WERI-Rb-1 (cell line): ENCODE results near the gene KAZN.
"Not testable (repeated sequence)": the region's sequence is repeated elsewhere in the genome, so short reads cannot be mapped to it uniquely, and the experiment has no call there.

Experiments used
- DNase-seq: peaks from one replicate; pipeline ENCODE4 v3.0.0-alpha.2; 2020
- H3K27ac ChIP-seq: fragments of 250-450 bp; sonication (Bioruptor Pico); 2 replicates; pipeline ENCODE4 v1.5.1; 2020; ENCODE audit warnings: mild to moderate bottlenecking, moderate library complexity
- H3K27me3 ChIP-seq: fragments of 250-450 bp; sonication (Bioruptor Pico); 2 replicates; pipeline ENCODE4 v1.5.1; 2021; ENCODE audit warnings: mild to moderate bottlenecking, low read depth, moderate library complexity; ENCODE audit not compliant: insufficient read depth, severe bottlenecking
- H3K36me3 ChIP-seq: fragments of 250-450 bp; sonication (Bioruptor Pico); 2 replicates; pipeline ENCODE4 v1.5.1; 2020; ENCODE audit warnings: mild to moderate bottlenecking, moderate library complexity
- H3K4me3 ChIP-seq: 2 replicates; pipeline ENCODE4 v1.5.1; 2011; ENCODE audit warnings: low read depth, mild to moderate bottlenecking, control low read depth, low read length
- H3K9me3 ChIP-seq: fragments of 250-450 bp; sonication (Bioruptor Pico); 2 replicates; pipeline ENCODE4 v1.5.1; 2021; ENCODE audit warnings: mild to moderate bottlenecking, moderate library complexity; ENCODE audit not compliant: severe bottlenecking
- TF ChIP-seq, protein P1 (sequence below): IDR thresholded peaks from 2 replicates; pipeline ENCODE4 v1.5.1; 2011; ENCODE audit warnings: low read depth, mild to moderate bottlenecking, control low read depth, inconsistent platforms, low read length

Gene KAZN

DNA sequence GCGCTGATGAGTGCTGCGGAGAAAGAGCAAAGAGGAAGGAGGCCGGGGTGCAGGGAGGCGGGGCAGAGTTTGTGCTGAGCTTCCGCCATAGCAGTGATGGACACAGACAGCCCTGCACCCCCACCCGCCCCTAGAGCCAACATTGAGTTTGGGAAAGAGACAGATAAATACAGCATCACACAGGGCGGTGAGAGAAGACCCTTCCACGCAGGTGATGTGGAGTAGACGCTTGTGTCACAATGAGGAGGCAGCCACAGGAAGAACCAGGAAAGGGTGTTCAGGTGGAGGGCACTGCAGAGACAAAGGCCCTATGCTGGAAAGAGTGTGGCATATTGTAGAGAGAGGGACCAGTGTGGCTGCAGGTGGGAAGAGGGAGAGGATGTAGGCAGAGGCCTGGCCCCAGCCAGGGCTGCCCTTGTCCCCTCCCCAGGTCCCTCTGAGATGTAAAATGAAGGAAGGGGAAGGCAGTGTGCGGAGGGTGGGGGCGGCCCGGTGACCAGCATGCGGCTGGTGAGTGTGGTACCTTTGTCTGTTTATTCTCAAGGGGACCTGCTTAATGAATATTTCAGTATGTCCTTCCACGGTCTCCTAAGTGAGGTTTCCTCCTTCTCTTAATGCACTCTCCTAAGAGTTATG lies 360.7 kb downstream of the KAZN start:
- no peak for DNase-seq
- H3K27ac ChIP-seq = no peak overlapping the region
- H3K36me3 ChIP-seq = no peaks in the 10 kb centered on the region
- peaks cover 4% of the 10 kb centered on the region for H3K9me3 ChIP-seq
- no peak overlapping the region for H3K4me3 ChIP-seq
- TF ChIP-seq, protein P1, sequence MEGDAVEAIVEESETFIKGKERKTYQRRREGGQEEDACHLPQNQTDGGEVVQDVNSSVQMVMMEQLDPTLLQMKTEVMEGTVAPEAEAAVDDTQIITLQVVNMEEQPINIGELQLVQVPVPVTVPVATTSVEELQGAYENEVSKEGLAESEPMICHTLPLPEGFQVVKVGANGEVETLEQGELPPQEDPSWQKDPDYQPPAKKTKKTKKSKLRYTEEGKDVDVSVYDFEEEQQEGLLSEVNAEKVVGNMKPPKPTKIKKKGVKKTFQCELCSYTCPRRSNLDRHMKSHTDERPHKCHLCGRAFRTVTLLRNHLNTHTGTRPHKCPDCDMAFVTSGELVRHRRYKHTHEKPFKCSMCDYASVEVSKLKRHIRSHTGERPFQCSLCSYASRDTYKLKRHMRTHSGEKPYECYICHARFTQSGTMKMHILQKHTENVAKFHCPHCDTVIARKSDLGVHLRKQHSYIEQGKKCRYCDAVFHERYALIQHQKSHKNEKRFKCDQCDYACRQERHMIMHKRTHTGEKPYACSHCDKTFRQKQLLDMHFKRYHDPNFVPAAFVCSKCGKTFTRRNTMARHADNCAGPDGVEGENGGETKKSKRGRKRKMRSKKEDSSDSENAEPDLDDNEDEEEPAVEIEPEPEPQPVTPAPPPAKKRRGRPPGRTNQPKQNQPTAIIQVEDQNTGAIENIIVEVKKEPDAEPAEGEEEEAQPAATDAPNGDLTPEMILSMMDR = no peak
- H3K27me3 ChIP-seq = no peaks in the 10 kb centered on the region

DNA sequence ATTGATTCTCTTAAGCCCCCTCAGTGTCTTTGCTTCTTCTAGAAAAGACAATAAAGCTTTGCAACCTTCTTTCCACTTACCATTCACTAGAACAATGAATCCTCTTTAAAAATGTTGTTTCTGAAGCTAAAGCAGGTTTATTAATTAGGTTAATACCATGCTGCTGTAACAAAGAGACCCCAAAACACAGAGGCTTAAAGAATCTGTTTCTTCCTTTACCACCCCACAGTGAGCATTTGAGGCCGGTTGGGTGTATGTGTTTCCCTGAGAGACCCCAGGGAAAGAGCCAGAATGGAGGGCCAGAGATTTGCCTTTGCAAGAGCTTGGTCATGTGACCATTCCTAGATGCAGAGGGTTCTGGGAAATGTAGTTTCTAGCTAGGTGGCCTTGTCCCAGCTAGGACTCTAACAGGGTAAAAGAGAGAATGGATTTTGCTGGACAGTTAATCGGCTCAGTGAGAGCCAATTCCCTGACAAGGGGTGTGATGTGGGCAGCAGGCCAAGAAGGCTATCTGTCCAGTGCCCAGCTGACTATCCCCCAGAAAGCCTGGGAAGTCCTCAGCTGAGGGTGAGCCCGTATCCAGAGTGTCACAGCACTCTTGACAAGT lies 363.3 kb downstream of the KAZN start:
- Histone ChIP-seq H3K27me3 (no peaks in the 10 kb centered on the region), H3K9me3 (peaks cover 4% of the 10 kb centered on the region), H3K27ac (no peak overlapping the region), H3K4me3 (no peak overlapping the region), H3K36me3 (no peaks in the 10 kb centered on the region)
- TF ChIP-seq, protein P1 = no peak
- peak; percentile 42 for DNase-seq

DNA sequence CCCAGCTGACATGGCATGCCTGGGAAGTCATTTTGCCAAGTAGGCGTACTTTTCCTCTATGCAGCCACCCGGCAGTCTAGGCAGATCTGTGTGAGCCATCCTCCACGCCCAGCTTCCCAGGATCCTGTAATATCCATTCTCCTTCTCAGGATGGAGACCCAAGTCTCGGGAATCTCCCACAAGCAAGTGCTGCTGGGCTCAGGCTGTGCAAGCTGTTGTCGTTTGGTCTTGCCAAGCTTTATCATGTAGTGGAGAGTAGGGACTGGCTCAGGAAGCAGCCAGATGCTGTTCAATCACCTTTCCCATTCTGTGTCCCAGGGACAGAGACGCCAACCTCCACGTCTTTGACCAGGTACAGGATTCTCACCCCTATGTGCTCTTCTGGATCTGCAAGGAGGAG lies 363.9 kb downstream of the KAZN start:
- TF ChIP-seq, protein P1 = no peak
- Histone ChIP-seq H3K36me3 (no peaks in the 10 kb centered on the region), H3K4me3 (no peak overlapping the region), H3K9me3 (peaks cover 4% of the 10 kb centered on the region), H3K27ac (no peak overlapping the region), H3K27me3 (no peaks in the 10 kb centered on the region)
- no peak for DNase-seq

DNA sequence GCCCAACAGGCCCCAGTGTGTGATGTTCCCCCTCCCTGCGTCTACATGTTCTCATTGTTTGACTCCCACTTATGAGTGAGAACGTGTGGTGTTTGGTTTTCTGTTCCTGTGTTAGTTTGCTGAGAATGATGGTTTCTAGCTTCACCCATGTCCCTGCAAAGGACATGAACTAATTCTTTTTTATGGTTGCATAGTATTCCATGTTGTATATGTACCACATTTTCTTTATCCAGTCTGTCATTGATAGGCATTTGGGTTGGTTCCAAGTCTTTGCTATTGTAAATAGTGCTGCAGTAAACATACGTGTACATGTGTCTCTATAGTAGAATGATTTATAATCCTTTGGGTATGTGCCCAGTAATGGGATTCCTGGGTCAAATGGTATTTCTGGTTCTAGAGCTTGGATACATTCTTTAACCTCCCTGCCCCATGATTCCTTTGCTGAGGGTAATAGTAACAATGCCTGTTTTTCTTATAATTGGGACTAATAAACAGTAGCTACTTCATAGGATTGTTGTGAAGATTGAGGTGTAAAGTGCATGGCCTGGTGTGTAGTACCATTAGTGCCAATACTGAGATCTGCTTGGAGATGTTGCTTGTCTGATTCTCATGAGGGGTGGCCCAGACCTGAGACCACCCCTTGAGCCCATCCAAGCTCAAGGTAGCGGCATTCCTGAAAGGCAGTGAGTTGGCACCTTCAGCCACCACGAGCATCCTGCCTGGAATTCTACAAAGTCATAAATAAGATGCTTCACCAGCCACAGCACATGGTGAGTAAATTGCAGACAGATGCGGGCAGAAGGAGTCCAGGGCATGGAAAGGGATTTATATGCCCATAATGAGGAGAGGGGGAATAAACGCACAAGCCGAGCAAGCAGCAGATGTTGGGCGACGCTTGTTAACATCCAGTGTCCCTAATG lies 365.6 kb downstream of the KAZN start:
- H3K27ac ChIP-seq, DNase-seq, H3K27me3 ChIP-seq: not testable (repeated sequence)

DNA sequence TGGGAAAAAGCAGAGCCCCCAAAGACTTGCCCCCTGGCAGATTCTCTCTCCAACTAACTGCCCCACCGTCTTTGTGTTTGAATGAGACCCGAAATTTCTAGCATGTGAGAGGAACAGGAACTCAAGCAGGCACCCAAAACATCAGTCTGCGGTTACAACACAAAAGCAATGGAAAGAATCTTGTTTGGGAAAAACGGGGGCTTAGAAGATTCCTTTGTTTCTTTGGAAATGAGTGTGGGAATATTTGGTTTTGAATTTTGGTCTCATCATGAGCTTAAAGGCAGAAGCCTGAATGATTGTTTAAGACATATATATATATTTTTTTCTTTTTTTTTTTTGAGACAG lies 366.2 kb downstream of the KAZN start:
- no peaks in the 10 kb centered on the region for H3K27me3 ChIP-seq
- H3K9me3 ChIP-seq = peaks cover 4% of the 10 kb centered on the region
- H3K4me3 ChIP-seq = no peak overlapping the region
- H3K27ac ChIP-seq = no peak overlapping the region
- no peaks in the 10 kb centered on the region for H3K36me3 ChIP-seq
- TF ChIP-seq, protein P1 = no peak
- DNase-seq = no peak

More for the DNA sequence above, 365.6 kb downstream of the KAZN start:
- not testable (repeated sequence) for H3K4me3 ChIP-seq, H3K36me3 ChIP-seq, H3K9me3 ChIP-seq

DNA sequence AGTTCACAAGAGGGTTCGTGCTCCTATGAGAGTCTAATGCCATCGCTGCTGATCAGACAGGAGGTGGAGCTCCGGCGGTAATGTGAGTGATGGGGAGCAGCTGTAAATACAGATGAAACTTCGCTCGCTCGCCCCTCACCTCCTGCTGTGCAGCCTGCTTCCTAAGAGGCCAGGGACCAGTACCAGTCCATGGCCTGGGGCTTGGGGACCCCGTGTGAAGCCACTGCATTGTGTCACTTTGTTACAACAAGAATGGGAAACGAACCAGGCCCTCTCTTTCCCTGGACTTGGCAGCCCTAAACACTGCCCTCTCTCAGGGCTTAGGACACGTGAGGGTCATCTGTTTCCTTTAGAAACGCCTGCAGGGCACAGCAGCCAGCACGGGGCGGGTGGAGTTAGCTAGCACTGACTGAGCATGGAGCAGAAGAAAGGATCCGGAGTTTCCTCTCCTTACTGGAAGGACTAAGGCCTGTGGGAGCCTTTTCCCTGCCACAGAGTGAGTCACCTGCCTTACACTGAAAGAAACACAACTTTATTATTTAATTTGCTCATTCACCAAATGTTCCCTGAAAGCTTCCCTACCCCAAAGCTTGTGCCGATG lies 369.9 kb downstream of the KAZN start:
- DNase-seq = no peak
- Histone ChIP-seq H3K36me3 (no peaks in the 10 kb centered on the region), H3K27ac (no peak overlapping the region), H3K9me3 (no peaks in the 10 kb centered on the region), H3K4me3 (no peak overlapping the region), H3K27me3 (no peaks in the 10 kb centered on the region)
- TF ChIP-seq, protein P1 = no peak
